GM13976 (cell line): ENCODE measurements around the gene TGM6.

Experiments used
- DNase-seq: peaks from one replicate; pipeline ENCODE4 v3.0.0; 2012; ENCODE audit warnings: low spot score
- CTCF ChIP-seq: IDR thresholded peaks from 2 replicates; pipeline ENCODE4 v1.5.1; 2012; ENCODE audit warnings: borderline replicate concordance, mild to moderate bottlenecking; ENCODE audit not compliant: insufficient read depth; ENCODE audit errors: extremely low read depth, missing control alignments, control extremely low read depth
- in situ Hi-C: fragments of 300-500 bp; cut with MboI; formaldehyde crosslinking; loops from one replicate; pipeline ENCODE4 v1.12.0; 2022; ENCODE audit warnings: low sequenced_read_pairs, mixed read lengths, inconsistent platforms; ENCODE audit not compliant: unreplicated experiment

TGM6 gene

GRCh38 chr20:2429051-2429450 is 48.4 kb downstream of the TGM6 start:
- DNase-seq: no peak
- TF ChIP-seq CTCF: no peak
- in situ Hi-C loops: no loop called here

- in situ Hi-C loops: no loop called here
- TF ChIP-seq CTCF: no peak
- DNase-seq: no peak
Measured at GRCh38 chr20:2430538-2430937, 49.8 kb downstream of the TGM6 start.

GRCh38 chr20:2431185-2431584 is 50.5 kb downstream of the TGM6 start:
- TF ChIP-seq CTCF: no peak
- DNase-seq: no peak
- in situ Hi-C loops: no loop called here

DNA sequence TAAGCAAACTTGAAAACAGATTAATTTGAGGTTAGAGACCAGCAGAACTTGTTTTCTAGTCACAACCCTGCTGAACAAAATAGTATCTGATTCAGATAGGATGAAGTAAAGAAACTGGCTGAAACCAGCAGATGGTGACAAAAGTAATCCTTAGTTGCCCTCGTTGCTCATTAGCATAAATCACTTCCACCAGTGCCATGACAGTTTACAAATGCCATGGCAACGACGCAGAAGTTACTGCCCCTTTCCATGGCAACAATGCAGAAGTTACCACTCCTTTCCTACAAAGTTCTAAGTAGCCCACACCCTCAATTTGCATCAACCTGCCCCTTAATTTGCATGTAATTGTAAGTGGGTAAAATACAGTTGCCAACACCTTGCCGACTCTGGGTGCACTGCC is 66.1 kb downstream of the TGM6 start:
- no peak for DNase-seq
- in situ Hi-C loops: no loop called here
- no peak for TF ChIP-seq CTCF

DNA sequence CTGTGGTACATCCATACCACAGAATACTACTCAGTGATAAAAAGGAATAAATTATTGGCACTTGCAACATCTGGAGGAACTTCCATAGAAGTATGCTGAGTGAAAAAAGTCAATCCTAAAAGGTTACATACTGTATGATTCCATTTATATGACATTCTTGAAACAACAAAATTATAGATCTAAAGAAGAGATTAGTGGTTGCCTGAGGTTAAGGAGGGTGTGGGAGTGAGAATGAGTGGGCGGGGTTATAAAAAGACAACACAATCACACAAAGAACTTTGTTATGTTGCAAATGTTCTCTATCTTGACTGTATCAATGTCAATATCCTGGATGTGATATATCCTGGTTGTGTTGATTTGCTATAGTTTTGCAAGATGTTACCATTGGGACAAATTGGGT is 68.7 kb downstream of the TGM6 start:
- in situ Hi-C loops: no loop called here
- TF ChIP-seq CTCF: no peak
- no peak for DNase-seq

DNA sequence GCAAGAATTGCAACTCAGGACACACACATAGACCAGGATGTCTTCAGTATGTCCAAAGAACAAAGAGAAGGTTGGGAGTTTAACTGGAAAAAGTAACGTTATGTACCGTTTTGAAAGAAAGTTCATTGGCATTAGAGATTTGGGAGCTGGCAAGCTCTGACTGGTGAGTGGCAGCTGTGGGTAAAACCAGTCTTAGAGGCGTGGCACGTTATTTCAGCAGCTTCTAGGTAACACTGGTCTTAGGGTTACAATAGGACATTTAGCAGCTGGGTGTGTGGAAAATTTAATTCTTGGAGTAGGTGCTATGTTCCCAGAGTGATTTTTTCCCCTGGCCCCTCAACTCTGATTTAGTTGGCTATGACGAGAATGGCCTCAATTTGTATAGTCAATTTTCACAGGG is 70.7 kb downstream of the TGM6 start:
- no peak for DNase-seq
- TF ChIP-seq CTCF: no peak
- in situ Hi-C loops: loop anchor here (25.0 kb wide), 1 partner anchor 239 kb away; no protein-coding TSS in a partner anchor
